ENCODE measurements around the gene XCL2.

Gene XCL2

GRCh38 chr1:168520832-168521231 lies 23.0 kb downstream of the XCL2 start:
- TF ChIP-seq CTCF (IDR thresholded peaks at IDR 0.05; ENCODE audit: control insufficient read depth, extremely low read depth, insufficient read depth): no peak
- H3K4me3 ChIP-seq (ENCODE audit: low read depth, low read length): no peak overlapping the region
- DNase-seq (ENCODE audit: low read depth): no peak

GRCh38 chr1:168520052-168520751 lies 23.6 kb downstream of the XCL2 start:
- TF ChIP-seq CTCF (IDR thresholded peaks at IDR 0.05; ENCODE audit: control insufficient read depth, extremely low read depth, insufficient read depth): no peak
- no peak for DNase-seq (ENCODE audit: low read depth)
- H3K4me3 ChIP-seq (ENCODE audit: low read depth, low read length): no peak overlapping the region

GRCh38 chr1:168518813-168519212 lies 25.0 kb downstream of the XCL2 start:
- no peak overlapping the region for H3K4me3 ChIP-seq (ENCODE audit: low read depth, low read length)
- no peak for DNase-seq (ENCODE audit: low read depth)
- no peak for TF ChIP-seq CTCF (IDR thresholded peaks at IDR 0.05; ENCODE audit: control insufficient read depth, extremely low read depth, insufficient read depth)

- TF ChIP-seq CTCF (IDR thresholded peaks at IDR 0.05; ENCODE audit: control insufficient read depth, extremely low read depth, insufficient read depth): no peak
- H3K4me3 ChIP-seq (ENCODE audit: low read depth, low read length): no peak overlapping the region
- no peak for DNase-seq (ENCODE audit: low read depth)
These were observed 25.6 kb downstream of the XCL2 start for GRCh38 chr1:168518201-168518689.

GRCh38 chr1:168514455-168514854 lies 29.3 kb downstream of the XCL2 start:
- TF ChIP-seq CTCF (IDR thresholded peaks at IDR 0.05; ENCODE audit: control insufficient read depth, extremely low read depth, insufficient read depth): no peak
- no peak overlapping the region for H3K4me3 ChIP-seq (ENCODE audit: low read depth, low read length)
- no peak for DNase-seq (ENCODE audit: low read depth)

GRCh38 chr1:168513656-168514404 lies 30.0 kb downstream of the XCL2 start:
- TF ChIP-seq CTCF (IDR thresholded peaks at IDR 0.05; ENCODE audit: control insufficient read depth, extremely low read depth, insufficient read depth): no peak
- no peak for DNase-seq (ENCODE audit: low read depth)
- no peak overlapping the region for H3K4me3 ChIP-seq (ENCODE audit: low read depth, low read length)
